Measurements from ENCODE around the gene PCDH11Y. TPM values are rescaled to one million over a fixed set of nuclear protein-coding genes. Genes with fewer than 3 reads are reported as not detected.
"Not testable (repeated sequence)": the region's sequence is repeated elsewhere in the genome, so short reads cannot be mapped to it uniquely, and the experiment has no call there.

The PCDH11Y gene
- total RNA-seq, 1 experiment from 2014 or later = not detected

DNA sequence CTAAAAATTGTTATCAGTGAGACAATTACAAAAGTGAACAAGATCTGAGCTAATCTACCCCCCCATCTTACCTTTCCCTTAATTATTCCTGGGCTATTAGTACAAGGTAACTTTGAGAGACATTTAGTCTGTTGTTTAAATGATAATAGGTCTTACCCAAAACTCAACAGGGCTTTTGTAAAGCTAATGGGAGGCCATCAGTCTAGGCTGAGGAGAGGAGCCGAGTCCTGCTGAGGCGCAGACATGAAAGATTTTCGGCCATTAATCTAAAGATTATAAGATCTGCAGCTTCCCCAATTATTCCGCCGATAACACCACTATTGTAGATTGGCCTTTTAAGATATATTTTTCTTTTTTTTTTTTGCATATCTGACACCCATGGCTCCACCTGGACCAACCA, 708.6 kb downstream of the PCDH11Y start:
- H3K4me1 Mint-ChIP-seq (ENCODE audit: low read depth, unreplicated experiment); intact Hi-C loops (cut with micrococcal nuclease; ENCODE audit: unreplicated experiment); H3K4me3 Mint-ChIP-seq (ENCODE audit: unreplicated experiment); CTCF ChIA-PET; H3K36me3 Mint-ChIP-seq (ENCODE audit: insufficient read depth, unreplicated experiment); H3K4me1 ChIP-seq; H3K9me3 ChIP-seq; H3K9me3 Mint-ChIP-seq (ENCODE audit: unreplicated experiment); H3K27me3 Mint-ChIP-seq (ENCODE audit: insufficient read depth, unreplicated experiment); BruUV-seq (replicated peaks); H3K27ac Mint-ChIP-seq (ENCODE audit: unreplicated experiment); DNase-seq; H3K27me3 ChIP-seq (replicated peaks; ENCODE audit: control insufficient read depth, insufficient read depth, low read length); H3K4me3 ChIP-seq (ENCODE audit: low read depth, low read length); H3K36me3 ChIP-seq (ENCODE audit: control insufficient read depth, insufficient read depth, low read length); POLR2A ChIA-PET: not testable (repeated sequence)

DNA sequence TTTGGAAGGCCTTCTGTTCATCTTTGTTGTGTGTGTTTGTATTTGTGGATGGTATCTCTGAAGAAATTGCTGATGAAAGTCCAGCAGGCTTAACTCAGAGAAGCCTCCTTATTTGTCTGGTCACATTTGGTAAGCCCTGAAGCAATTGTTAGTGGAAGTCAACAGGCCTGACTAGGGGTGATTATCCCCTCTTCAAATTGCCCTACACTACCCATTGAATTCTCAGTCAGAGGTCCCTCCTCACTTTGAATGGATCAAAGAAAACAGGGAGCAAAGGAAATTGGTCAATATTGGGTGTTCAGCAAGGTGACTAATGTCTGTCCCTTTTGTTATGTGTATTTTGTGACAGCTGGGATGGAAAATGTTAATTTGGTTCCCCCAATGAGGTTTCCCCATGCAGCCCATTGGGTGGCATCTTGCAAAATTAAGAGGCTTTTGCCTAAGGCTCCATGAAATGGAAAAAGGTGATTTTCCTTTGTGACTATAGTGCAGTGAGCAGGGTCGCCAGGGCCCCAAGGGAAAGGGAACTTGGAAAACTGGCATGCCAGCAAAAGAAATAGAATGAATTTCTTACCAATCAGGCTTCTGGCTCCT, 709.8 kb downstream of the PCDH11Y start:
- H3K27ac Mint-ChIP-seq (ENCODE audit: unreplicated experiment); H3K4me3 Mint-ChIP-seq (ENCODE audit: unreplicated experiment); intact Hi-C loops (cut with micrococcal nuclease; ENCODE audit: unreplicated experiment); H3K36me3 Mint-ChIP-seq (ENCODE audit: insufficient read depth, unreplicated experiment); H3K4me3 ChIP-seq (ENCODE audit: low read depth, low read length); H3K27me3 Mint-ChIP-seq (ENCODE audit: insufficient read depth, unreplicated experiment); H3K4me1 Mint-ChIP-seq (ENCODE audit: low read depth, unreplicated experiment); DNase-seq; H3K9me3 Mint-ChIP-seq (ENCODE audit: unreplicated experiment); POLR2A ChIA-PET; BruUV-seq (replicated peaks); H3K9me3 ChIP-seq; H3K36me3 ChIP-seq (ENCODE audit: control insufficient read depth, insufficient read depth, low read length); H3K4me1 ChIP-seq; CTCF ChIA-PET; H3K27me3 ChIP-seq (replicated peaks; ENCODE audit: control insufficient read depth, insufficient read depth, low read length): not testable (repeated sequence)

DNA sequence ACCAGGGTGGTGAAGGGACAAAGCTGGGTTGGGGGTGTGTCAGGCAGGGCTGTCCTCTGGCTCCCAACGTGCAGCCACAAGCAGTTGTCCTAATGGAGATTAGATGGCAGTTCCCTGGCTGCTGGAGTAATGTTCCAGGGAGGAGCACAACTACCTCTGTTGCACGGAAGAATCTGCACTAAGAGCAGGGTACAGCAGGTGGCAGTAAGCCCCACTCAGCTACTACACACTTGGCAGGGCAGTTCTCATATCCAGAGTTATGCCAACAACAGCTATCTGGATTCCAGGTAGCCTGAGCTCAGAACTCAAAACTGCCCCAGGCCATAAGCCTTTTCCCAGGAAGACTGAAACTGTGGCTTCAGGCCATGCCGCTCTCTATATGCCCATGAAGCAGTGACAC, 761.3 kb downstream of the PCDH11Y start:
- H3K4me3 ChIP-seq (ENCODE audit: low read depth, low read length); H3K27me3 ChIP-seq (replicated peaks; ENCODE audit: control insufficient read depth, insufficient read depth, low read length); H3K27me3 Mint-ChIP-seq (ENCODE audit: insufficient read depth, unreplicated experiment); BruUV-seq (replicated peaks); H3K9me3 ChIP-seq; H3K4me3 Mint-ChIP-seq (ENCODE audit: unreplicated experiment); intact Hi-C loops (cut with micrococcal nuclease; ENCODE audit: unreplicated experiment); H3K36me3 Mint-ChIP-seq (ENCODE audit: insufficient read depth, unreplicated experiment); H3K36me3 ChIP-seq (ENCODE audit: control insufficient read depth, insufficient read depth, low read length); CTCF ChIA-PET; H3K4me1 ChIP-seq; DNase-seq; POLR2A ChIA-PET; H3K4me1 Mint-ChIP-seq (ENCODE audit: low read depth, unreplicated experiment); H3K9me3 Mint-ChIP-seq (ENCODE audit: unreplicated experiment); H3K27ac Mint-ChIP-seq (ENCODE audit: unreplicated experiment): not testable (repeated sequence)

DNA sequence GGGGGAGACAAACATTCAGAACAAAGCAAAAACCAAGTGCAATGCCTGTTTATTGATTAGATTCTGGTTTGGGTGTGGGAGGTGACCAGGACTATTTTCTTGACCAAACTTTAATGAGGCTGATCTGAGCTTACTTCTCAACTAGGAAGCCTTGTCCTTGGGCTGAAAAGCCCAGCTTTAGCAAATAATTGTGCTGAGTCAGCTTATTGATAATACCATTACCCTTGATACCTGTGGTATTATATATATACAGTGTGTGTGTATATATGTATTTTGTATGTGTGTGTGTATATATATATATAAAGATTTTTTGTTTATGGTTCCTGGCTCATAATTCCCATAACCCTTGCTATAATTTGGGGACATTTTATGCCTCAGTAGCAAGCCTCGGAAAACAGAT, 776.4 kb downstream of the PCDH11Y start:
- H3K4me3 ChIP-seq (ENCODE audit: low read depth, low read length); BruUV-seq (replicated peaks); POLR2A ChIA-PET; intact Hi-C loops (cut with micrococcal nuclease; ENCODE audit: unreplicated experiment); H3K36me3 ChIP-seq (ENCODE audit: control insufficient read depth, insufficient read depth, low read length); H3K27me3 ChIP-seq (replicated peaks; ENCODE audit: control insufficient read depth, insufficient read depth, low read length); H3K4me3 Mint-ChIP-seq (ENCODE audit: unreplicated experiment); H3K36me3 Mint-ChIP-seq (ENCODE audit: insufficient read depth, unreplicated experiment); H3K27me3 Mint-ChIP-seq (ENCODE audit: insufficient read depth, unreplicated experiment); H3K4me1 Mint-ChIP-seq (ENCODE audit: low read depth, unreplicated experiment); H3K4me1 ChIP-seq; H3K9me3 Mint-ChIP-seq (ENCODE audit: unreplicated experiment); H3K27ac Mint-ChIP-seq (ENCODE audit: unreplicated experiment); H3K9me3 ChIP-seq; CTCF ChIA-PET; DNase-seq: not testable (repeated sequence)
